GM18858 (cell line): ENCODE data around the gene ATP1B3.
"Not testable (repeated sequence)": the region's sequence is repeated elsewhere in the genome, so short reads cannot be mapped to it uniquely, and the experiment has no call there.

ENCODE experiments used
- ATAC-seq: cut with Tn5 transposase; IDR thresholded peaks from one replicate; pipeline ENCODE4 v1.9.1; 2021; ENCODE audit not compliant: unreplicated experiment

The ATP1B3 gene

DNA sequence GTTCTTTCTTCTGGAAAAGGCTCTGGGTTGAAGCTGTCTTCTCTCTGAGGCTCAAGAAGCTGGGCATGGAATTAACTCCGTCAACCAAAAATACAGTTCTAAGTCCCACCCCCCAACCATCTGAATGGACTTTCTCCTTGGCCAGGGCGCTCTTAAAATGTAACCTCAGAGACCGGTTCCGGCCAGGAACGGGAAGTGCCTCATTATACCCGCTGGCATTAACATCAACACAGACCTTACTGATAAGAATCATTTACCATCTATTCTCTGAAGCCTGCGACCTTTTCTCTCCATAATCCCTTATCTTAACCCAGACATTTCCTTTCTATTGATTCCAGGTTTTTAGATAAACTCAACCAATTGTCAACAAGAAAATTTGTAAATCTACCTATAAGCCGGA lies 64.7 kb downstream of the ATP1B3 start:
- ATAC-seq = no peak

DNA sequence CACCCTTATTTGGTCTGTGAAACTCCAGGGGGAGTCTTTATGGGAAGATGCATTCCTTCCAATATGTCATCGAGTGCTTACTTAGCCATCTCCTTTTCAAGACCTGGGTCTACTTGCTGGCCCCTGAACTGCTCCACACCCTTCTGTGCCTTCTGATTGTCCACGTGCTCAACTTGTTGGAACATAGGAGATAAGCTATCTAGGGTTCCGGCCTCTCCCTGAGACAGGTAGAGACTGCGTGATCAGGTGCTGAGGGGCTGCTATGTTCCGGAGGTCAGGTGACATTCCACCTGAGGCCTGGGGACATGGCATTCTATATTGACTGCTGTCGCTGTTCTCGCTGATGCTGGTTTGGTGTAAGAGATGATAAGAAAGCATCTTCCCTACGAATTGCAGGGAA lies 65.6 kb downstream of the ATP1B3 start:
- no peak for ATAC-seq

DNA sequence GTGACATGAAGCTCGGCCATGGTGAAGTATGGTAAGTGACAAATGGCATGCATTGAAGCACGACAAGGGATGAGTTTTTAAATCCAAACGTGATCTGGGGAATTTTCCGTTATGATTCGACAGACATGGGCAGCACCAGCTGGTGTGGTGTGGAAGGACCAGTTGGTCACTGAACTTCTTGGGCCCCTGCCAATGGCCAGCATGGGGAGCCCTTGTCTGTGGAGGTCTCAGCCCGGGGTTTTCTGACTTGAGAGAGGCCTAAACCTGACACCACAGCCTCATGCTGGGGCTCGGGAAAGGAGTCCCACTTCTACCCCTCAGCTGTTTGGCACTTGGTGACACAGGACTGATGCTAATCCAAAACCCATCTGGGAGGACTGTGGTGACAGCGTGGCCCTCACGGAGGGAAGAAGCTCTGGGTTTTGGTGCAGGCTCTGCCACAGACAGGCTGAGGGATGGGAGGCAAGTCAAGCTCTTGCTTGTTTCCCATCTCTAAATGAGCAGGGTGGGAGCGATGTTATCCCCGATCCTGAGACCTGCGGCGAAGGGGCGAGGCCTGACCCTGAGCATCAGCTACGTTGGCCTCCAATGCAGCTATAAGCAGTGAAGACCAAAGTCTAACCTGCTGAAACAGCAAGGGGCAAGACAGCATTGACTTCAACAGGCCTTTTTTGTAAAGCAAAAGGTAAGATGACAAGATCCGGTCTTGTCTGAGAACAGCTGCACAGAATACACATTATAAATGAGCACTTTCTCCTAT lies 69.5 kb downstream of the ATP1B3 start:
- no peak for ATAC-seq

DNA sequence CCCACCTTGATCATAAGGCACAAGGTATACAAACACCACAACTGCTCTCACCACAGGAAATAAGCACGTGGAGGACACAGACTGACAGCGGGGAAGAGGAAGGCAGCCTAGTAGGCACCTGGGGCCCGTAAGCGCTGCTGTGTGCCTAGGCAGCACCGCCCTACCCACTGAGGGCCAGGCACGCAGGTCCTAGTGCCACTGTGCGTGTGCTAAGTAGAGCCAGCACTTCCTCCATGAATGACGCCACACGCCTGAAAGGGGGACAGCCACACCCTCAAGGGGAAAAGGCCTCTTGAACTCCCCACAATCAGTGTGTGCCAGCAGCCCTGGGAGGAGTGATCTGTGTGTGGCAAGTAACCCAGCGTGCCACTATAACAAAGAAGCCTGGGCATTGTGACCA lies 73.0 kb downstream of the ATP1B3 start:
- no peak for ATAC-seq

DNA sequence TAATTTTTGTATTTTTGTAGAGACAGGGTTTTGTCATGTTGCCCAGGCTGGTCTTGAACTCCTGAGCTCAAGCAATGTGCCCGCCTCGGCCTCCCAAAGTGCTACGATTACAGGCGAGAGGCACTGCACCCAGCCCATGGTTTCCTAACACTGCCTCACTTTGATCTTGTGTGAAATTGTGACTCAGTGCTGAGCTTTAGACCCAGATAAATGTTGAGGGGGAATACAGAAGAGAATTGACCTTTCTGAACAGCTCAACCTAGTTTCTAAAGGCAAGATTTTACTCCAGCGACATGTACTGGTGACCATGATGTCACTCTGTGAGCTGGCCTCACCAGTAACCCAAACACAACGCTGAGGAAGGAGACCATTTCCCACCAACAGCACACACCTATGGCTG lies 73.5 kb downstream of the ATP1B3 start:
- no peak for ATAC-seq

DNA sequence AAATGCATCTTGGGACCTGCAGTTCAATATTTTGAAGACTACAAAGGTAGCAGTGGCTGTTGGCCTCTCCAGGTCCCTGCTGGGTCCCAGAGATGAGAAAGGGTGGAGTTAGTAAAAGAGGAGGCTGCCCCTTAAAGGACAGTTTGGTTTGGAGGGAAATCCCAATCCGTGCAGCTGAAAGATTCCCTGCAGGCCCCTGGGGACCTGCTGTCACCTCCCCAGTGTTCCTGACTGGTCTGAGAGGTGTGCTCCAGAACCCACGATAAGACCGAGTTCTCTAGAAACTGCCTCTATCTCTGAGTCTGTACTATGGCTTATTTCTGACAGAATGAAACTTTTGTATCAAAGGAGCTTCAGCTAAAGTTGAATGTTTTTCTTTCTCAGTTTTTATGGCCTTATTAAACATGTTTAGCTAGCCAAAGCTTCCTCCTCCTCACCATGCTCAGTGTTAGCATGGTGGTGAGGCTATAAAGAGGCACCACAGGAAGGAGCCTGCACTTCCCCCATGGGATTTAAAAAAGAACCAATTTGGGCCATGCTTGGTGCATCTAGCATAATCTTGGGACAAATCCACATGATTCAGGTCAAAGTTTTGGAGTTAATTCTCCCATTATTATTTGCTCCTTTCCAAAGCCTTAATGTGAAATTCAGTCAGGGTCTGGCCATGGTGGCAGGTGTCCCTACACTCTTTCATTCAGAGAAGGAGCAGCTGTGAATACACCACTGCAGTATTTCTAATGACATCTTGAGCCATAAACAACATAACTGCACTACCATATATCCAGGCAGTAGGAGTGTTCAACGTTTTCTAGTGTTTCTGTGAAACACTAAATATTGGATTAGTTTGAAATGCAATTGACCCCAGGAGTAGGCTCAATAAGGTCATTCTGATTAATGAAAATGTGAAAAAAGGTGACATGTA lies 74.4 kb downstream of the ATP1B3 start:
- ATAC-seq = no peak

DNA sequence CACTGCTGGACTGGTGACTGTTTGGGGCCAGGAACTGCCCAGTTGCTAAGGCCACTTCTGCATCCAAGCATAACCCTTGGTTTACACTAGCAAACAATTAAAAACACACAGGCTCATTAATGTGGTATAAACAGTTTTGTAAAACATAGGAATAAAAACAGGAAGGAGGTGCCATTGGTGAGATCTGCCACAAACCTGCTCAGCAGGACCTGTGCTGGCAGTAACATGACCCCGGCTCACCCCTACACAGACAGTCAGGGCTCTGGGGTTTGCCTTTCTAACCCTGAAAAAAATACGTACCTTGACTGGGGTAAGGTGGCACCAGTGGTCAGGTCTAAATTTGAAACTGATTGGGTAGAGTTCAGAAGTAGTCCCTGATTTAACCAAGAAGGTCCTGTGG lies 76.2 kb downstream of the ATP1B3 start:
- ATAC-seq = no peak

DNA sequence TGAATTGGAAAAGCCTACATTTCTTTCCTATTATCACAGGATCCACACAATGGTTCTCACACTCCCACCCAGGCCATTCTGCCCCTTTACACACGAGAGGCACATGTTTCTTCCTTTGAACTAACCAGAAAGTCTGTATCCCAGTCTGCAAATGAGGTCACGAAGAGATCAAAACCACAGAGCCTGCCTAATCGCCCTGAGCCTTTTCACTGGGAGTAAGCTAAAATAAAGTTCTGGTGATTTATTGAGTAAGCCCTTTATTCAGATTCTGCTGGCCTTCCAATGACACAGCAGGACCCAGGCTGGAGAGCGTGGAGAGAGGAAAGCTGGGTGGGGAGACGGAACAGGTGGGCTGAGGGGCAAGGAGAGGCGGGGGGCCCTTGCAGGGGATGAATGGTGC lies 78.7 kb downstream of the ATP1B3 start:
- no peak for ATAC-seq

DNA sequence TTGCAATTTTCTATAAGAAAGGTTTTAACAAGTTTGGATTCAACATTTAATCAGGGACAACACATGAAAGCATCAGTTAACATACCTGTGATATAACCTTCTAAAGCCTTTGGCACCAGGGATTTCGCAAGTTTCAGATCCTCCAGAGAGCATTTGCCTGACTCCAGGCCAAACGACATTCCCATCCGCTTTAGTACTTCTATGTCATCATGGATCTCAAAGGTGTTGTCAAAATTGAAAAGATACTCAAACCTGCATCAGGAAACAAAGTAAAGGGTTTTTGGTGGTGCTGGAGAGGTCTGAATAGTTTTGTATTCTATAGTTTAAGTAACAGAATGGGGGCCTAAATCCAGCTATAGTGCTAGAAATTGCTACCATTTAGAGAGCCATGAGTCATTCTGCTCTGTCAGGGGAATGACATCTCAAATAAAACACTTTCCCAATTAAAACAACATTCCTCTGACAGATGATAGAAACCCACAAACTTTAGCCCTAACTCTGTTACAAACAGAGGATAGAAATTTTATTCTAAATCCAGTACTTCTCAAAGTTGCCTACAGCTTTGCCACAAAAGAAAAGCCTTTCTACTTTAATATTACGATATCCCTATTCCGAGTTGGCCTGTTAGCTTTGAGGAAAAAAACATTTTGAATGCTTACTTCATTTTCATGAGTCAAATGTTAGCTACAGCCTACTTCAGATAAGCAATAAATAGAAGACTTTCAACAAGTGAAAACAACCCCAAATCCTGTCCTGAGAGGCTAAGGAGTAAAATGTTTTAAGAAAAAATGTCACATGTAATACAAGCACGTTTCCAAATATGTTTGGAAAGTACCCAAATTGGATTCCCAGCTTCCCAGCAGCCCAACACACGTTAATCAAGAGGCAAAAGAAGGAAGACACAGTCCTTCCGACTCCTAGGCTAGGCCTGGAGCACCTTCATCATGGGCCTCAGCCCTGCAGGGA lies 83.4 kb downstream of the ATP1B3 start:
- no peak for ATAC-seq

DNA sequence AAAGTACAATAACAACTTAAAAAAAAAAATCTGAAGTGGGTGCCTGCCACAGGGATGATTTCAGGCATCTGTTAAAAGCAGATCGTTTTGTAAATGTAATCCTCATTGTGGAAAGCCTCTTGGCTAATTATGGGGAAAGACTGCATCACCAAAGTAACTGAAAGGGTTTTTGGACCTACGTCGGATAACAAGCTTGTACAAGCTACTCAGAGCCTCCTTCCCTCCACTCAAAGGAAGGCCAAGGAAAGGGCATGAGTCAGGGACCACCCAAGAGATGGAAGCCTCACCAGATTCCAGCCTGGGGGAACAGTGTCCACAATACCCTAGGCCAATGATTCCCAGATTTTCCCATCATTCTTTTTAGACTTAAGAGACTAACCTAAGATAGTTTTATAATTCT lies 84.3 kb downstream of the ATP1B3 start:
- no peak for ATAC-seq

DNA sequence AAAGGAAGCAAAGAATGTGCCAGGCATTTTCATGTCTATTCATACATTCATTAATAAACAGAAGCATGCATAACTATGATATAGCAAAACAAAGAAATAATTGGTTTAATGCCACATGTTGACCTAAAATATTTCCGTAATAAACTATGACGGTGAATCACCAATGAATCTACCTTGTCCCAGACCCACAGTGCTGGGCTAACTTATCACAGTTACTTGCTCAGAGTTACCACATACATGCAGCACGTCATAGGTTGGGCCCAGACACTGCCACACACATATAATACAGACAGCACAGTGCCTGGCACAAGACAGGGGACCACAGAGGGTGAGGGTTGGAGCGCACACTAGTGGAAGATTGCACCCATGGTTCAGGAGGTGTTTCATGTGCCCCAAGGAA lies 86.9 kb downstream of the ATP1B3 start:
- no peak for ATAC-seq

DNA sequence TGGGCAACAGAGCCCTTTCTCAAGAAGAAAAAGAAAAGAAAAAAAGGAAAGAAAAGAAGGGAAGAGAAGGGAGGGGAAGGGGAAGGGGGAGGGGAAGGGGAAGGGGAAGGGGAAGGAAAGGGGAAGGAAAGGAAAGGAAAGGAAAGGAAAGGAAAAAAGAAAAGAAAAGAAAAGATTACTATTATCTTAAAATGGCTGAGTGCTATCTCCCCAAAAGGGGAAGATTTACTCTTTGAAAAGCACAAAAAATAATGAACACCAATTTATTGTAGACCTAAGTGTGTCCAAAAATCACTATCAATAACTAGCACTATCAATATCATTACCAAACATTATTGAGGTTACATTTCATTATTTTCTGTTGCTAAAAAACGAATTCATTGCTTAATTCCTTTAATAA lies 89.0 kb downstream of the ATP1B3 start:
- no peak for ATAC-seq

DNA sequence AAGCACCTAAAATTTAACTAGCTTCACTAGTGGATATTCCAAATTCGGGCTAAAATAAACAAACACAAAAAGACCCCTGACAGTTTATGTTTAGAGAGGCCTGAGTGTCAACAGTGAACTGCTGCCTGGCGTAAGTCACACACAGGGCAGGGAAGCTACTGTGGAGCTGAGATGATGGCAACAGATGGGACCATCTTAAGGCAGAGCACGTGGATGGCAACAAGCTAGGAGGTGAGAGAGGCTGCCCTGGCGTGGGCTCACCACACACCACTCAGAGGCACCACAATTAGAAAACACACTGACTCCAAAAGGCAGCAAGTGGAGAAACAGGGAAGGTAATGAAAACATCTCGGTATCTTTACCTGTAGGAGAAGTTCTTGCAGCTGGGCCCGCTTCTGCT lies 93.3 kb downstream of the ATP1B3 start:
- ATAC-seq = no peak

DNA sequence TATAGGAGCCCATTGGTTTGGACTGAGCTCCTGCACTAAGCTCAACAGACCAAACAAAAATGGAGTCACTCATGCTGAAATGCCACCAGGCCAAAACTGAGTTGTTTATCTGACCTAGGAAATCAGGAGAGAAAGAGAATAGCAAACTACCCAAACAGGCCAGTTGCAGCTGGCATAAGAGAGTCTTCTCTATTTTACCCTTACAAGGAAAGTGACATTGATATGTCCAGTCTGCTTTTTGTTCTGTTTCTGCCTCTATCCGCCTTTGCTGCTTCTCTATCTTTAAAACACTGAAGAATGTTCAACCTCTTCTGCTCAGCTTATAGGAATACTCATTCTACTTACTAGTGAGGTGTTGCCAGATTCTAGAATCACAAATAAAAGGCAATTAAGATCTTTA lies 95.1 kb downstream of the ATP1B3 start:
- ATAC-seq = no peak

DNA sequence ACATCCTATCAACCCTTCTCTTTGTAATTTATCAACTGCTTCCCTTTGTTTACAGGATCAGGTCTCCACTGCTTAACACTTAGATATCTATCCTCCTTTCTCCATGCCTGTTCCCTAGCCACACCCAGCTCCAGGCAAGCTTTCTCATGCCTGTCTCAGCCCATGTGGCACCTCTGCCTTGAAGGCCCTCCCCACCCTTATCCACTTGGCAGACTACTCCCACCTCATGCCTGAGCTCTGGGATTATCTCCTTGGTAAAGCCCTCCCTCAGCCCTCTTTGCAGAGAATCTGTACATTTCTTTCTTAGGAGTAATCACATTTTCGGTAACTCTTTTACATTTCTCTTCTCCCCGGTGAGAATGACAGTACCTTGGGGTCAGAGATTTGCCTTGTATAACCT lies 96.0 kb downstream of the ATP1B3 start:
- ATAC-seq = no peak

DNA sequence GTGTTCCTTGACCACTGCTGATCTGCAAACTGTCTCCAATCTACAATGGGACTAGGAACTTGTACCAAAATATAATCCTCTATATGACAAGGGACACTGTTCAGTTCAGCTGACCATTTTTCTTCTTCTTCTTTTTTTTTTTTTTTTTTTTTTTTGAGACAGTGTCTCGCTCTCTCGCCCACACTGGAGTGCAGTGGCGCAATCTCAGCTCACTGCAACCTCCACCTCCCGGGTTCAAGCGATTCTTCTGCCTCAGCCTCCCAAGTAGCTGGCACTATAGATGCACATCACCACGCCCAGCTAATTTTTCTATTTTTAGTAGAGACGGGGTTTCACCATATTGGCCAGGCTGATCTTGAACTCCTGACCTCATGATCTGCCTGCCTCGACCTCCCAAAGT lies 98.3 kb downstream of the ATP1B3 start:
- ATAC-seq = not testable (repeated sequence)
